Trophoblast cell (in vitro differentiated cells and primary cell): ENCODE results near the gene GLG1.
A peak's percentile ranks its signal among the peaks of the same experiment; 100 is the strongest.

Experiments used
- DNase-seq, 2 donors: peaks; one replicate each; pipeline ENCODE4 v3.0.0-alpha.2; 2016
- H2AFZ ChIP-seq: 2 replicates; pipeline ENCODE4 v1.6.1; 2013; ENCODE audit warnings: low read length, moderate library complexity, mild to moderate bottlenecking; ENCODE audit not compliant: insufficient read depth, poor library complexity
- H2AK5ac ChIP-seq: 2 replicates; pipeline ENCODE4 v1.6.1; 2013; ENCODE audit warnings: mild to moderate bottlenecking, low read length
- H2BK120ac ChIP-seq: 2 replicates; pipeline ENCODE4 v1.6.1; 2013; ENCODE audit warnings: low read length, mild to moderate bottlenecking, moderate library complexity; ENCODE audit not compliant: insufficient read depth, poor library complexity
- H2BK12ac ChIP-seq: 2 replicates; pipeline ENCODE4 v1.6.1; 2013; ENCODE audit warnings: mild to moderate bottlenecking, low read length, moderate library complexity
- H2BK5ac ChIP-seq: 2 replicates; pipeline ENCODE4 v1.6.1; 2013; ENCODE audit warnings: low read length, low read depth, moderate library complexity, mild to moderate bottlenecking; ENCODE audit not compliant: poor library complexity
- H3K14ac ChIP-seq: 2 replicates; pipeline ENCODE4 v1.6.1; 2013; ENCODE audit warnings: mild to moderate bottlenecking, low read length
- H3K18ac ChIP-seq: 2 replicates; pipeline ENCODE4 v1.6.1; 2013; ENCODE audit warnings: mild to moderate bottlenecking, low read length
- H3K23ac ChIP-seq: 2 replicates; pipeline ENCODE4 v1.6.1; 2013; ENCODE audit warnings: low read length
- H3K27ac ChIP-seq: 2 replicates; pipeline ENCODE4 v1.5.1; 2013; ENCODE audit warnings: low read depth, mild to moderate bottlenecking, inconsistent platforms, low read length, moderate library complexity
- H3K27me3 ChIP-seq: 2 replicates; pipeline ENCODE4 v1.6.1; 2013; ENCODE audit warnings: inconsistent platforms, mild to moderate bottlenecking, low read length, moderate library complexity; ENCODE audit not compliant: insufficient read depth
- H3K36me3 ChIP-seq, 2 experiments: 1 replicate in 1 of 2; 2 replicates in 1 of 2; pipeline ENCODE4 v1.6.1; 2013; ENCODE audit warnings: low read length in 2 of 2, mild to moderate bottlenecking in 2 of 2, moderate library complexity in 1 of 2; ENCODE audit not compliant: insufficient read depth in 2 of 2, control insufficient read depth in 1 of 2
- H3K4ac ChIP-seq: 2 replicates; pipeline ENCODE4 v1.6.1; 2013; ENCODE audit warnings: low read depth, mild to moderate bottlenecking, low read length, moderate library complexity
- H3K4me1 ChIP-seq, 2 experiments: 1 replicate in 1 of 2; 2 replicates in 1 of 2; pipeline ENCODE4 v1.6.1; 2013; ENCODE audit warnings: low read length in 2 of 2, mild to moderate bottlenecking in 2 of 2, moderate library complexity in 1 of 2; ENCODE audit not compliant: insufficient read depth in 2 of 2, control insufficient read depth in 1 of 2
- H3K4me2 ChIP-seq: 2 replicates; pipeline ENCODE4 v1.6.1; 2013; ENCODE audit warnings: inconsistent platforms, mild to moderate bottlenecking, low read length, moderate library complexity
- H3K4me3 ChIP-seq: 2 replicates; pipeline ENCODE4 v1.5.1; 2013; ENCODE audit warnings: mild to moderate bottlenecking, low read depth, low read length, inconsistent platforms
- H3K79me1 ChIP-seq: one replicate; pipeline ENCODE4 v1.6.1; 2013; ENCODE audit warnings: low read length
- H3K79me2 ChIP-seq: 2 replicates; pipeline ENCODE4 v1.6.1; 2013; ENCODE audit warnings: low read length, mild to moderate bottlenecking; ENCODE audit not compliant: control insufficient read depth, insufficient read depth, poor library complexity
- H3K9ac ChIP-seq: 2 replicates; pipeline ENCODE4 v1.6.1; 2013; ENCODE audit warnings: mild to moderate bottlenecking, low read length
- H3K9me3 ChIP-seq: 2 replicates; pipeline ENCODE4 v1.6.1; 2013; ENCODE audit warnings: low read depth, mild to moderate bottlenecking, control low read depth, inconsistent platforms, low read length; ENCODE audit not compliant: insufficient read depth
- H4K12ac ChIP-seq: 2 replicates; pipeline ENCODE4 v1.6.1; 2013; ENCODE audit warnings: low read depth, mild to moderate bottlenecking, low read length, moderate library complexity
- H4K8ac ChIP-seq: 2 replicates; pipeline ENCODE4 v1.6.1; 2013; ENCODE audit warnings: low read depth, mild to moderate bottlenecking, low read length, moderate library complexity
- H4K91ac ChIP-seq: one replicate; pipeline ENCODE4 v1.6.1; 2013; ENCODE audit warnings: low read depth, mild to moderate bottlenecking, low read length, moderate library complexity
- WGBS: extraction: QIAGEN DNeasy Blood & Tissue Kit; methylation state at CpG from one replicate; pipeline ENCODE4 v1.1.7; 2013; ENCODE audit warnings: missing lambda C conversion rate; ENCODE audit not compliant: insufficient read length, insufficient coverage; ENCODE audit errors: extremely low coverage; 5-methylcytosine and 5-hydroxymethylcytosine counted together

Gene GLG1

GRCh38 chr16:74463888-74464287 lies 143.0 kb downstream of the GLG1 start:
- peaks cover 2% of the 10 kb centered on the region for H3K79me1 ChIP-seq
- H4K8ac ChIP-seq, result no peak overlapping the region
- H2BK120ac ChIP-seq, result no peak overlapping the region
- H3K18ac ChIP-seq, result no peak overlapping the region
- H3K9ac ChIP-seq, result no peak overlapping the region
- no peak overlapping the region for H2BK12ac ChIP-seq
- no peak overlapping the region for H3K4ac ChIP-seq
- no peak overlapping the region for H2AK5ac ChIP-seq
- H3K27me3 ChIP-seq, result no peaks in the 10 kb centered on the region
- peak; percentile 53 to 60 for DNase-seq
- H3K9me3 ChIP-seq, result peaks cover 1% of the 10 kb centered on the region
- peaks cover 29 to 44% of the 10 kb centered on the region in 2 experiments for H3K36me3 ChIP-seq
- H3K14ac ChIP-seq, result no peak overlapping the region
- H3K4me1 ChIP-seq, result peaks cover 2 to 3% of the 10 kb centered on the region in 2 experiments
- H4K91ac ChIP-seq, result no peak overlapping the region
- H3K23ac ChIP-seq, result no peak overlapping the region
- no CpG with 5 or more reads among the region's 2 CpGs for WGBS
- no peak overlapping the region for H3K4me3 ChIP-seq
- H4K12ac ChIP-seq, result no peak overlapping the region
- H3K27ac ChIP-seq, result no peak overlapping the region
- no peak overlapping the region for H3K4me2 ChIP-seq
- H2BK5ac ChIP-seq, result no peak overlapping the region
- H2AFZ ChIP-seq, result no peak overlapping the region
- no peaks in the 10 kb centered on the region for H3K79me2 ChIP-seq

GRCh38 chr16:74462361-74462760 lies 144.6 kb downstream of the GLG1 start:
- Histone ChIP-seq H3K14ac (no peak overlapping the region), H3K27ac (no peak overlapping the region), H3K4me3 (no peak overlapping the region), H2AK5ac (no peak overlapping the region), H2BK5ac (no peak overlapping the region), H3K79me2 (no peaks in the 10 kb centered on the region), H2BK12ac (no peak overlapping the region), H3K9ac (no peak overlapping the region), H3K79me1 (peaks cover 2% of the 10 kb centered on the region), H4K91ac (no peak overlapping the region), H2BK120ac (no peak overlapping the region), H3K4me2 (no peak overlapping the region), H3K4ac (no peak overlapping the region), H3K27me3 (no peaks in the 10 kb centered on the region), H2AFZ (no peak overlapping the region), H3K4me1 (peaks cover 2 to 3% of the 10 kb centered on the region in 2 experiments), H3K18ac (no peak overlapping the region), H3K9me3 (no peaks in the 10 kb centered on the region), H4K8ac (no peak overlapping the region), H3K23ac (no peak overlapping the region), H4K12ac (no peak overlapping the region), H3K36me3 (peaks cover 23 to 36% of the 10 kb centered on the region in 2 experiments)
- DNase-seq, result peak; percentile 46 to 72
- no CpG with 5 or more reads among the region's 4 CpGs for WGBS

GRCh38 chr16:74461826-74462225 lies 145.1 kb downstream of the GLG1 start:
- Histone ChIP-seq H3K4ac (no peak overlapping the region), H3K4me2 (no peak overlapping the region), H3K9me3 (no peaks in the 10 kb centered on the region), H3K36me3 (peaks cover 27 to 35% of the 10 kb centered on the region in 2 experiments), H3K9ac (no peak overlapping the region), H3K23ac (no peak overlapping the region), H3K27me3 (no peaks in the 10 kb centered on the region), H2BK12ac (peak overlapping the region; percentile 17), H4K91ac (no peak overlapping the region), H3K4me3 (no peak overlapping the region), H3K4me1 (peaks cover 2 to 3% of the 10 kb centered on the region in 2 experiments), H4K8ac (no peak overlapping the region), H2AFZ (no peak overlapping the region), H3K79me1 (peaks cover 2% of the 10 kb centered on the region), H3K79me2 (no peaks in the 10 kb centered on the region), H2AK5ac (no peak overlapping the region), H2BK5ac (no peak overlapping the region), H3K18ac (no peak overlapping the region), H3K14ac (no peak overlapping the region), H2BK120ac (no peak overlapping the region), H3K27ac (no peak overlapping the region), H4K12ac (no peak overlapping the region)
- WGBS, result no CpG with 5 or more reads among the region's 9 CpGs
- no peak for DNase-seq

GRCh38 chr16:74460542-74460941 lies 146.4 kb downstream of the GLG1 start:
- H3K14ac ChIP-seq, result no peak overlapping the region
- H3K4ac ChIP-seq, result no peak overlapping the region
- no peak overlapping the region for H4K91ac ChIP-seq
- H3K23ac ChIP-seq, result no peak overlapping the region
- no peak overlapping the region for H3K4me2 ChIP-seq
- DNase-seq, result no peak
- no peak overlapping the region for H2BK5ac ChIP-seq
- H4K12ac ChIP-seq, result no peak overlapping the region
- H2BK12ac ChIP-seq, result no peak overlapping the region
- no peak overlapping the region for H4K8ac ChIP-seq
- no peak overlapping the region for H3K4me3 ChIP-seq
- no peak overlapping the region for H2BK120ac ChIP-seq
- no CpG with 5 or more reads among the region's 7 CpGs for WGBS
- no peak overlapping the region for H3K27ac ChIP-seq
- no peak overlapping the region for H3K9ac ChIP-seq
- peaks cover 30 to 41% of the 10 kb centered on the region in 2 experiments for H3K36me3 ChIP-seq
- no peaks in the 10 kb centered on the region for H3K79me2 ChIP-seq
- H3K4me1 ChIP-seq, result peaks cover 2 to 3% of the 10 kb centered on the region in 2 experiments
- peaks cover 2% of the 10 kb centered on the region for H3K79me1 ChIP-seq
- H2AK5ac ChIP-seq, result no peak overlapping the region
- no peak overlapping the region for H3K18ac ChIP-seq
- no peak overlapping the region for H2AFZ ChIP-seq
- H3K9me3 ChIP-seq, result no peaks in the 10 kb centered on the region
- H3K27me3 ChIP-seq, result no peaks in the 10 kb centered on the region
